ENCODE results near the gene TRAF3IP1.
A peak's percentile ranks its signal among the peaks of the same experiment; 100 is the strongest.

TRAF3IP1 gene

GRCh38 chr2:238431456-238431855 is 111.1 kb downstream of the TRAF3IP1 start:
- DNase-seq (ENCODE audit: low read depth, low spot score) = no peak
- in situ Hi-C loops (cut with HindIII; ENCODE audit: low sequenced_read_pairs) = no loop called here
- TF ChIP-seq CTCF (IDR thresholded peaks at IDR 0.05; ENCODE audit: low read depth, low read length) = no peak
- no peak overlapping the region for H3K4me3 ChIP-seq (ENCODE audit: low read depth, low read length)

GRCh38 chr2:238433300-238433915 is 113.1 kb downstream of the TRAF3IP1 start:
- in situ Hi-C loops (cut with HindIII; ENCODE audit: low sequenced_read_pairs) = no loop called here
- H3K4me3 ChIP-seq (ENCODE audit: low read depth, low read length) = no peak overlapping the region
- DNase-seq (ENCODE audit: low read depth, low spot score) = no peak
- TF ChIP-seq CTCF (IDR thresholded peaks at IDR 0.05; ENCODE audit: low read depth, low read length) = no peak

GRCh38 chr2:238433941-238434845 is 113.9 kb downstream of the TRAF3IP1 start:
- TF ChIP-seq CTCF (IDR thresholded peaks at IDR 0.05; ENCODE audit: low read depth, low read length) = no peak
- peak; percentile 90 for DNase-seq (ENCODE audit: low read depth, low spot score)
- in situ Hi-C loops (cut with HindIII; ENCODE audit: low sequenced_read_pairs) = no loop called here
- H3K4me3 ChIP-seq (ENCODE audit: low read depth, low read length) = no peak overlapping the region

GRCh38 chr2:238434846-238435751 is 114.8 kb downstream of the TRAF3IP1 start:
- no peak overlapping the region for H3K4me3 ChIP-seq (ENCODE audit: low read depth, low read length)
- TF ChIP-seq CTCF (IDR thresholded peaks at IDR 0.05; ENCODE audit: low read depth, low read length) = no peak
- no peak for DNase-seq (ENCODE audit: low read depth, low spot score)
- in situ Hi-C loops (cut with HindIII; ENCODE audit: low sequenced_read_pairs) = no loop called here

- in situ Hi-C loops (cut with HindIII; ENCODE audit: low sequenced_read_pairs) = no loop called here
- no peak for DNase-seq (ENCODE audit: low read depth, low spot score)
- H3K4me3 ChIP-seq (ENCODE audit: low read depth, low read length) = no peak overlapping the region
- TF ChIP-seq CTCF (IDR thresholded peaks at IDR 0.05; ENCODE audit: low read depth, low read length) = no peak
Observed at GRCh38 chr2:238435752-238436096, 115.4 kb downstream of the TRAF3IP1 start.
